Measurements from ENCODE around the gene RPUSD3. TPM values are rescaled to one million over a fixed set of nuclear protein-coding genes. Genes with fewer than 3 reads are reported as not detected.

The RPUSD3 gene
- total and polyA plus RNA-seq, 12 donors: 26.4 to 45.7 (median 30.1) TPM

DNA sequence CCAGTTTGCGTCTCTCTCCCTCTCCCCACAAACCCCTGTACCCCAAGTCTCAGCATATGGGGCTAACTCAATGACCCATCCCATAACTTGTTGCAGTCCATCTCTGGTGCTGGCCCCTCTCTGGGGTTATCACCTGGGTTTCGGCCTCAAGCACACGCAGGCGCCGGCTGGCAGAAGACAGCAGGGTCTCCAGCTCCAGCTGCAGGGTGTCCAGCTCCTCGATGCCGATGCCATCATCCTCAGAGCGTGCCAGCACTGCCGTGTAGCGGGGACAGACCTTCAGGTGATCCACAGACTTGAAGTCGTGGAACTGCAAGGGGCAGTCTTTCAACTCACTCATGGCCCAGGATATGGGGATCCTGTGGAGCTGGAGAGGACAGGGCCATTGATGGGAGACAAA is 52.7 kb downstream of the RPUSD3 start:
- 88 to 89% methylated on average over 11 of the region's 11 CpGs for WGBS, 2 donors
- H3K27ac ChIP-seq: peak overlapping the region in 6 of 10 donors; percentile 91 to 98 (median 97)
- peaks cover 5 to 46% (median 35%) of the 10 kb centered on the region in 9 donors for H3K4me1 ChIP-seq
- H3K36me3 ChIP-seq: peaks cover 0 to 72% (median 8%) of the 10 kb centered on the region in 9 donors
- no peaks in the 10 kb centered on the region for H3K9me3 ChIP-seq
- no peaks in the 10 kb centered on the region for H3K27me3 ChIP-seq
- intact Hi-C loops (cut with DNase I): loop anchor here in 4 of 10 donors (5.0 kb wide), 3 partner anchors 39 to 139 kb away; partner anchors contain the start of gene BRPF1 (in 1 of the 4)
- ATAC-seq (no peak), DNase-seq (no peak)
- TF ChIP-seq, protein P1, sequence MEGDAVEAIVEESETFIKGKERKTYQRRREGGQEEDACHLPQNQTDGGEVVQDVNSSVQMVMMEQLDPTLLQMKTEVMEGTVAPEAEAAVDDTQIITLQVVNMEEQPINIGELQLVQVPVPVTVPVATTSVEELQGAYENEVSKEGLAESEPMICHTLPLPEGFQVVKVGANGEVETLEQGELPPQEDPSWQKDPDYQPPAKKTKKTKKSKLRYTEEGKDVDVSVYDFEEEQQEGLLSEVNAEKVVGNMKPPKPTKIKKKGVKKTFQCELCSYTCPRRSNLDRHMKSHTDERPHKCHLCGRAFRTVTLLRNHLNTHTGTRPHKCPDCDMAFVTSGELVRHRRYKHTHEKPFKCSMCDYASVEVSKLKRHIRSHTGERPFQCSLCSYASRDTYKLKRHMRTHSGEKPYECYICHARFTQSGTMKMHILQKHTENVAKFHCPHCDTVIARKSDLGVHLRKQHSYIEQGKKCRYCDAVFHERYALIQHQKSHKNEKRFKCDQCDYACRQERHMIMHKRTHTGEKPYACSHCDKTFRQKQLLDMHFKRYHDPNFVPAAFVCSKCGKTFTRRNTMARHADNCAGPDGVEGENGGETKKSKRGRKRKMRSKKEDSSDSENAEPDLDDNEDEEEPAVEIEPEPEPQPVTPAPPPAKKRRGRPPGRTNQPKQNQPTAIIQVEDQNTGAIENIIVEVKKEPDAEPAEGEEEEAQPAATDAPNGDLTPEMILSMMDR (IDR thresholded peaks at IDR 0.05): no peak
- peak overlapping the region in 2 of 10 donors; percentile 75 to 100 for H3K4me3 ChIP-seq

Other genes starting within 250 kb of the RPUSD3 start
- 10 to 100 TPM; 28.9 to 49.6 (median 38.6) TPM for gene MTMR14, start 194.5 kb downstream of the RPUSD3 start, total RNA-seq
- gene MTMR14, start 194.5 kb downstream of the RPUSD3 start, polyA plus RNA-seq: 10 to 100 TPM; 24.2 to 48.4 TPM
- under 1 TPM in 1 of 10 donors, not detected in 9; 0.46 TPM for gene CPNE9, start 140.2 kb downstream of the RPUSD3 start, total RNA-seq
- gene CPNE9, start 140.2 kb downstream of the RPUSD3 start, polyA plus RNA-seq: not detected
- 10 to 100 TPM in 4 of 10 donors, 1 to 10 TPM in 6; 7.3 to 15.1 (median 9.1) TPM for gene BRPF1, start 112.3 kb downstream of the RPUSD3 start, total RNA-seq
- 1 to 10 TPM; 7.3 to 8.5 TPM for gene BRPF1, start 112.3 kb downstream of the RPUSD3 start, polyA plus RNA-seq
- 10 to 100 TPM in 3 of 10 donors, 1 to 10 TPM in 7; 5.2 to 10.8 (median 8.0) TPM for gene OGG1, start 94.1 kb downstream of the RPUSD3 start, total RNA-seq
- gene OGG1, start 94.1 kb downstream of the RPUSD3 start, polyA plus RNA-seq: 10 to 100 TPM; 11.3 to 15.1 TPM
- 10 to 100 TPM in 4 of 10 donors, 1 to 10 TPM in 6; 6.2 to 19.5 (median 8.3) TPM for gene CAMK1, start 74.1 kb downstream of the RPUSD3 start, total RNA-seq
- gene CAMK1, start 74.1 kb downstream of the RPUSD3 start, polyA plus RNA-seq: 10 to 100 TPM; 18.3 to 27.1 TPM
- gene TADA3, start 51.5 kb downstream of the RPUSD3 start, total RNA-seq: 10 to 100 TPM; 38.5 to 59.6 (median 42.9) TPM
- gene TADA3, start 51.5 kb downstream of the RPUSD3 start, polyA plus RNA-seq: 10 to 100 TPM; 48.7 to 51.4 TPM
- 100 to 1,000 TPM in 1 of 10 donors, 10 to 100 TPM in 9; 40.6 to 111 (median 55.0) TPM for gene ARPC4, start 50.9 kb downstream of the RPUSD3 start, total RNA-seq
- 100 to 1,000 TPM in 1 of 2 donors, 10 to 100 TPM in 1; 27.9 to 104 TPM for gene ARPC4, start 50.9 kb downstream of the RPUSD3 start, polyA plus RNA-seq
- gene TTLL3, start 33.7 kb downstream of the RPUSD3 start, total RNA-seq: 10 to 100 TPM in 7 of 10 donors, 1 to 10 TPM in 3; 8.7 to 20.5 (median 13.7) TPM
- gene TTLL3, start 33.7 kb downstream of the RPUSD3 start, polyA plus RNA-seq: 10 to 100 TPM in 1 of 2 donors, 1 to 10 TPM in 1; 6.7 to 35.0 TPM
- 10 to 100 TPM in 2 of 10 donors, 1 to 10 TPM in 5, under 1 TPM in 2, not detected in 1; 0.27 to 18.3 (median 4.4) TPM for gene CIDEC, start 36.2 kb upstream of the RPUSD3 start, total RNA-seq
- 10 to 100 TPM in 1 of 2 donors, 1 to 10 TPM in 1; 8.0 to 25.3 TPM for gene CIDEC, start 36.2 kb upstream of the RPUSD3 start, polyA plus RNA-seq
- gene JAGN1, start 46.6 kb upstream of the RPUSD3 start, total RNA-seq: 10 to 100 TPM; 13.8 to 25.0 (median 18.0) TPM
- gene JAGN1, start 46.6 kb upstream of the RPUSD3 start, polyA plus RNA-seq: 10 to 100 TPM; 23.2 to 69.3 TPM
- 1 to 10 TPM in 4 of 10 donors, under 1 TPM in 6; 0.16 to 2.3 (median 0.92) TPM for gene IL17RE, start 58.8 kb upstream of the RPUSD3 start, total RNA-seq
- gene IL17RE, start 58.8 kb upstream of the RPUSD3 start, polyA plus RNA-seq: 1 to 10 TPM; 1.3 to 1.6 TPM
- 10 to 100 TPM; 18.6 to 36.2 (median 27.9) TPM for gene IL17RC, start 73.1 kb upstream of the RPUSD3 start, total RNA-seq
- 10 to 100 TPM; 40.7 to 62.3 TPM for gene IL17RC, start 73.1 kb upstream of the RPUSD3 start, polyA plus RNA-seq
- gene CRELD1, start 89.8 kb upstream of the RPUSD3 start, total RNA-seq: 10 to 100 TPM; 49.5 to 76.5 (median 65.4) TPM
- 10 to 100 TPM; 58.0 to 92.1 TPM for gene CRELD1, start 89.8 kb upstream of the RPUSD3 start, polyA plus RNA-seq
- 1 to 10 TPM in 6 of 10 donors, under 1 TPM in 4; 0.45 to 2.0 (median 1.4) TPM for gene PRRT3, start 108.4 kb upstream of the RPUSD3 start, total RNA-seq
- gene PRRT3, start 108.4 kb upstream of the RPUSD3 start, polyA plus RNA-seq: under 1 TPM; 0.54 to 0.95 TPM
- gene EMC3, start 142.8 kb upstream of the RPUSD3 start, total RNA-seq: 100 to 1,000 TPM in 3 of 10 donors, 10 to 100 TPM in 7; 57.7 to 130 (median 77.0) TPM
- gene EMC3, start 142.8 kb upstream of the RPUSD3 start, polyA plus RNA-seq: 100 to 1,000 TPM in 1 of 2 donors, 10 to 100 TPM in 1; 26.3 to 160 TPM
- gene FANCD2, start 182.4 kb upstream of the RPUSD3 start, total RNA-seq: 1 to 10 TPM in 7 of 10 donors, under 1 TPM in 3; 0.55 to 3.2 (median 1.1) TPM
- 1 to 10 TPM in 1 of 2 donors, under 1 TPM in 1; 0.35 to 1.1 TPM for gene FANCD2, start 182.4 kb upstream of the RPUSD3 start, polyA plus RNA-seq